Ovary (tissue), 9 donors: Measurements from ENCODE around the gene DIS3L2. TPM values are rescaled to one million over a fixed set of nuclear protein-coding genes. Genes with fewer than 3 reads are reported as not detected.
"Not testable (repeated sequence)": the region's sequence is repeated elsewhere in the genome, so short reads cannot be mapped to it uniquely, and the experiment has no call there.

ENCODE experiments used
- DNase-seq, 5 donors: peaks; one replicate each; pipeline ENCODE4 v3.0.0-alpha.2; 2019 to 2020
- H3K27ac ChIP-seq, 2 donors: fragments of 200-600 bp; one replicate each; pipeline versions ENCODE4 v1.5.1 to v1.8.0; 2019 to 2022
- H3K27me3 ChIP-seq: fragments of 200-600 bp; one replicate; pipeline ENCODE4 v1.8.0; 2022
- H3K36me3 ChIP-seq: fragments of 200-600 bp; sonication (generic); one replicate; pipeline ENCODE4 v1.5.1; 2019
- H3K4me1 ChIP-seq: one replicate; pipeline ENCODE4 v1.8.1; 2013; ENCODE audit warnings: mild to moderate bottlenecking, moderate library complexity; ENCODE audit not compliant: insufficient read depth
- H3K4me3 ChIP-seq: fragments of 200-600 bp; sonication (generic); one replicate; pipeline ENCODE4 v1.5.1; 2017
- H3K9me3 ChIP-seq, 2 donors: fragments of 200-600 bp in 1 of 2; sonication (generic) in 1 of 2; one replicate each; pipeline versions ENCODE4 v1.5.1 to v1.8.1; 2013 to 2019; ENCODE audit warnings: mild to moderate bottlenecking in 1 of 2, moderate library complexity in 1 of 2
- CTCF ChIP-seq, 3 donors: fragments of 450-650 bp in 2 of 3; fragments of 200-600 bp in 1 of 3; IDR thresholded peaks; one replicate each; pipeline versions ENCODE4 v1.5.1 to v1.8.0; 2016 to 2022; ENCODE audit warnings: antibody characterized with exemption in 3 of 3, mild to moderate bottlenecking in 1 of 3
- EP300 ChIP-seq: sonication (generic); formaldehyde crosslinking; IDR thresholded peaks from one replicate; pipeline ENCODE4 v1.6.1; 2017; ENCODE audit warnings: antibody characterized with exemption
- POLR2A ChIP-seq: fragments of 450-650 bp; IDR thresholded peaks from one replicate; pipeline ENCODE4 v1.6.1; 2017; ENCODE audit warnings: antibody characterized with exemption, mild to moderate bottlenecking, moderate library complexity
- WGBS, 3 donors: extraction: QIAGEN DNeasy Blood & Tissue Kit in 1 of 3; methylation state at CpG; one replicate each; pipeline versions ENCODE4 v1.1.5 to v1.1.7; 2013 to 2017; 5-methylcytosine and 5-hydroxymethylcytosine counted together
- intact Hi-C, 4 donors: fragments of 100-400 bp; cut with DNase I; formaldehyde crosslinking; loops; one replicate each; pipeline versions ENCODE4 v1.11.0 to v1.15.1; 2022 to 2023
- polyA plus RNA-seq, 2 donors: library from polyadenylated mRNA; stranded (reverse); fragments of 200-250 nt in 1 of 2; fragments of 350-450 nt in 1 of 2; fragmentation: Illumina TruSeq in 1 of 2; extraction: RNeasy Lipid Tissue Mini Kit (QIAGEN cat#74804) in 1 of 2; gene quantifications; one replicate each; pipeline ENCODE4 v1.2.3, GENCODE V29; 2013 to 2014
- total RNA-seq, 7 donors: library from RNA; depleted of rRNA in 2 of 7; stranded (reverse); fragments of >200 nt in 2 of 7; fragmentation: NEBNext Ultra II Directional in 3 of 7; extraction: Animal tissue kit (Norgen Biotek cat#: 25700) in 3 of 7; gene quantifications; one replicate each; pipeline versions ENCODE4 v1.1.0 to v1.2.4, GENCODE V29; 2016 to 2023
- donor health status: DM: no; HTN: no; CAD: no; lungs with moderate emphysema.
- donor health status: DM: no; HTN: no; CAD: no.
- donor health status: Bipolar disorder and iron deficiency.
- donor health status: DM: yes; HTN: yes; CAD: no.
- donor health status: DM: no; HTN: no; CAD: no.
- donor health status: DM: yes; HTN: yes; CAD: no.

Gene DIS3L2
- total and polyA plus RNA-seq, 9 donors, result 18.2 to 52.0 (median 32.8) TPM

- peak in 1 of 5 donors; percentile 23 for DNase-seq
- 79 to 83% (median 82%) methylated on average over 16 to 17 of the region's 17 CpGs for WGBS, 3 donors
- TF ChIP-seq EP300 (no peak), POLR2A (no peak), CTCF (IDR thresholded peaks at IDR 0.05) (no peak)
- Histone ChIP-seq H3K27me3 (no peaks in the 10 kb centered on the region), H3K27ac (no peak overlapping the region), H3K9me3 (no peaks in the 10 kb centered on the region), H3K36me3 (no peaks in the 10 kb centered on the region), H3K4me3 (no peak overlapping the region), H3K4me1 (no peaks in the 10 kb centered on the region)
- intact Hi-C loops, result no loop called here
Measured at GRCh38 chr2:232377841-232378734, 416.6 kb downstream of the DIS3L2 start.

- H3K27ac ChIP-seq, H3K4me3 ChIP-seq, H3K4me1 ChIP-seq, intact Hi-C loops, H3K9me3 ChIP-seq, H3K36me3 ChIP-seq, H3K27me3 ChIP-seq: not testable (repeated sequence)
- WGBS, 3 donors, result 87 to 95% (median 92%) methylated on average over 6 to 12 of the region's 12 CpGs
- peak in 1 of 5 donors; percentile 17 for DNase-seq
Measured at GRCh38 chr2:232378735-232379151, 417.2 kb downstream of the DIS3L2 start, which contains the start of gene ALPP. Gene ALPP, plus strand, starts transcription at chr2:232378751. Its CDS starts 52 bp downstream, at chr2:232378803.

GRCh38 chr2:232379610-232380590 is 418.4 kb downstream of the DIS3L2 start:
- H3K9me3 ChIP-seq, H3K27ac ChIP-seq, H3K4me3 ChIP-seq, H3K27me3 ChIP-seq, intact Hi-C loops, H3K36me3 ChIP-seq, H3K4me1 ChIP-seq: not testable (repeated sequence)
- 86 to 91% (median 88%) methylated on average over 33 to 40 of the region's 41 CpGs for WGBS, 3 donors
- peak in 2 of 5 donors; percentile 16 to 20 for DNase-seq

GRCh38 chr2:232381204-232382031 is 419.9 kb downstream of the DIS3L2 start:
- H3K9me3 ChIP-seq, intact Hi-C loops, H3K4me1 ChIP-seq, H3K27ac ChIP-seq, H3K4me3 ChIP-seq, H3K27me3 ChIP-seq, H3K36me3 ChIP-seq: not testable (repeated sequence)
- DNase-seq, result peak in 1 of 5 donors; percentile 6
- WGBS, 3 donors, result 31 to 63% (median 34%) methylated on average over 49 to 58 of the region's 59 CpGs

GRCh38 chr2:232382331-232383225 is 421.1 kb downstream of the DIS3L2 start:
- H3K4me3 ChIP-seq, result no peak overlapping the region
- DNase-seq, result peak in 1 of 5 donors; percentile 25
- H3K36me3 ChIP-seq, result no peaks in the 10 kb centered on the region
- no peaks in the 10 kb centered on the region for H3K9me3 ChIP-seq
- no peak overlapping the region for H3K27ac ChIP-seq
- H3K4me1 ChIP-seq, result peaks cover 6% of the 10 kb centered on the region
- 54 to 65% (median 59%) methylated on average over 18 of the region's 18 CpGs for WGBS, 3 donors
- no peaks in the 10 kb centered on the region for H3K27me3 ChIP-seq
- TF ChIP-seq POLR2A, result no peak
- no peak for TF ChIP-seq EP300
- TF ChIP-seq CTCF (IDR thresholded peaks at IDR 0.05), result no peak
- intact Hi-C loops, result no loop called here
